H1 (cell line): ENCODE results near the gene FMOD. TPM values are rescaled to one million over a fixed set of nuclear protein-coding genes. Genes with fewer than 3 reads are reported as not detected.

Source experiments
- KDM1A ChIP-seq: fragments of 200-600, 300-600 bp; sonication (generic); IDR thresholded peaks from 2 replicates; pipeline ENCODE4 v1.7.1; 2016; ENCODE audit warnings: mild to moderate bottlenecking, low read length, borderline replicate concordance
- NRF1 ChIP-seq: IDR thresholded peaks from 2 replicates; pipeline ENCODE4 v1.6.1; 2011; ENCODE audit warnings: mild to moderate bottlenecking, low read depth, low read length, improper control_type of control experiment
- SIN3A ChIP-seq, 2 experiments: IDR thresholded peaks in 1 of 2; conservative IDR thresholded peaks in 1 of 2; 2 replicates each; pipeline ENCODE4 v1.6.1; 2011 to 2012; ENCODE audit warnings: low read length in 2 of 2, improper control_type of control experiment in 1 of 2, low read depth in 1 of 2, mild to moderate bottlenecking in 1 of 2
- SP2 ChIP-seq: IDR thresholded peaks from 2 replicates; pipeline ENCODE4 v1.6.1; 2012; ENCODE audit warnings: mild to moderate bottlenecking, low read length, inconsistent platforms
- polyA plus RNA-seq, 7 experiments: library from polyadenylated mRNA; depleted of rRNA in 3 of 7; stranded (reverse) in 5 of 7; unstranded in 2 of 7; fragments of >200 nt in 5 of 7; fragments of 200-250 nt in 2 of 7; gene quantifications; 1 replicate in 5 of 7; 2 replicates in 1 of 7; 4 replicates in 1 of 7; pipeline versions ENCODE4 v1.2.1 to v1.2.3, GENCODE V29; 2011 to 2013; ENCODE audit warnings: missing spikeins in 2 of 7, mixed read lengths in 2 of 7
- total RNA-seq: library from RNA; stranded (reverse); fragmentation: NEBNext Ultra II Directional; extraction: Animal tissue kit (Norgen Biotek cat#: 25700); gene quantifications from 2 replicates; pipeline ENCODE4 v1.2.1, GENCODE V29; 2021

The FMOD gene
- total and polyA plus RNA-seq, 2 of the 8 experiments (the other 6 are each of a cell fraction or from before 2014, with no cell fraction given), result 0.17 to 0.32 TPM

- TF ChIP-seq SIN3A (conservative IDR thresholded peaks at IDR 0.05 in 1 of 2, IDR thresholded peaks at IDR 0.05 in 1 of 2; ENCODE audit: low read depth in 1 of 2, low read length in 2 of 2), result 0 out of 4 replicates have a peak, but pooled peaks of 1 of the 2 experiments have one; percentile 42
- no peak for TF ChIP-seq SP2
- TF ChIP-seq NRF1, result no peak
- peak; percentile 67; the same call in 1 of the 2 replicates for TF ChIP-seq KDM1A
Observed at GRCh38 chr1:203340112-203340790, 10.7 kb downstream of the FMOD start (continued).
